Mammary epithelial cell (primary cell): ENCODE data around the gene DIRAS2.

Experiments
- EZH2 ChIP-seq: IDR thresholded peaks from 2 replicates; pipeline ENCODE4 v1.6.1; 2012; ENCODE audit warnings: low read length, inconsistent platforms, borderline replicate concordance
- TF ChIP-seq, protein P1 (sequence below), 2 donors: IDR thresholded peaks in 1 of 2; conservative IDR thresholded peaks in 1 of 2; 2 replicates each; pipeline ENCODE4 v1.5.1; 2011 to 2012; ENCODE audit warnings: inconsistent platforms in 2 of 2, low read length in 2 of 2, mild to moderate bottlenecking in 2 of 2, control low read depth in 1 of 2, low read depth in 1 of 2; ENCODE audit not compliant: insufficient read depth in 1 of 2; ENCODE audit errors: extremely low read depth in 1 of 2

DNA sequence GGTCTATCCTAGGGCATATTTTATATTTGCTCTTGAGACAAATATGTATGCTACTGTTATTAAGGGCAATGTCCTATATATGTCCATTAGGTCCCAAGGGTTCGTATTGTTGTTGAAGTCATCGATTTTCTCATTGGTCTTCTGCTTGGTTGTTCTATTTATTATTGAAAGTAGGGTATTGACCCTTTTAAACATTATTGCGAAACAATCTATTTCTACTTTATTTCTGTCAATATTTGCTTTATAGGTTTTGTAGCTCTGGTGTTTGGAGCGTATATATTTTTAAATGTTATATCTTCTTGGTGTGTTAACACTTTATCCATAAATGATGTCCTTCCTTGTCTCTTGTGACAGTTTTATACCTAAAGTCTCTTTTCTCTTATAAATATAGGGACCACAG, 16.2 kb upstream of the DIRAS2 start:
- TF ChIP-seq, protein P1, sequence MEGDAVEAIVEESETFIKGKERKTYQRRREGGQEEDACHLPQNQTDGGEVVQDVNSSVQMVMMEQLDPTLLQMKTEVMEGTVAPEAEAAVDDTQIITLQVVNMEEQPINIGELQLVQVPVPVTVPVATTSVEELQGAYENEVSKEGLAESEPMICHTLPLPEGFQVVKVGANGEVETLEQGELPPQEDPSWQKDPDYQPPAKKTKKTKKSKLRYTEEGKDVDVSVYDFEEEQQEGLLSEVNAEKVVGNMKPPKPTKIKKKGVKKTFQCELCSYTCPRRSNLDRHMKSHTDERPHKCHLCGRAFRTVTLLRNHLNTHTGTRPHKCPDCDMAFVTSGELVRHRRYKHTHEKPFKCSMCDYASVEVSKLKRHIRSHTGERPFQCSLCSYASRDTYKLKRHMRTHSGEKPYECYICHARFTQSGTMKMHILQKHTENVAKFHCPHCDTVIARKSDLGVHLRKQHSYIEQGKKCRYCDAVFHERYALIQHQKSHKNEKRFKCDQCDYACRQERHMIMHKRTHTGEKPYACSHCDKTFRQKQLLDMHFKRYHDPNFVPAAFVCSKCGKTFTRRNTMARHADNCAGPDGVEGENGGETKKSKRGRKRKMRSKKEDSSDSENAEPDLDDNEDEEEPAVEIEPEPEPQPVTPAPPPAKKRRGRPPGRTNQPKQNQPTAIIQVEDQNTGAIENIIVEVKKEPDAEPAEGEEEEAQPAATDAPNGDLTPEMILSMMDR (conservative IDR thresholded peaks at IDR 0.05 in 1 of 2, IDR thresholded peaks at IDR 0.05 in 1 of 2; ENCODE audit: extremely low read depth in 1 of 2, insufficient read depth in 1 of 2, low read depth in 1 of 2, low read length in 2 of 2): no peak
- TF ChIP-seq EZH2: no peak
